ENCODE measurements around the gene MDN1. TPM values are rescaled to one million over a fixed set of nuclear protein-coding genes. Genes with fewer than 3 reads are reported as not detected.

Gene MDN1
- total and polyA plus RNA-seq, 2 of the 13 experiments (the other 11 are each of a cell fraction or from before 2014, with no cell fraction given), result 18.8 to 52.9 TPM

DNA sequence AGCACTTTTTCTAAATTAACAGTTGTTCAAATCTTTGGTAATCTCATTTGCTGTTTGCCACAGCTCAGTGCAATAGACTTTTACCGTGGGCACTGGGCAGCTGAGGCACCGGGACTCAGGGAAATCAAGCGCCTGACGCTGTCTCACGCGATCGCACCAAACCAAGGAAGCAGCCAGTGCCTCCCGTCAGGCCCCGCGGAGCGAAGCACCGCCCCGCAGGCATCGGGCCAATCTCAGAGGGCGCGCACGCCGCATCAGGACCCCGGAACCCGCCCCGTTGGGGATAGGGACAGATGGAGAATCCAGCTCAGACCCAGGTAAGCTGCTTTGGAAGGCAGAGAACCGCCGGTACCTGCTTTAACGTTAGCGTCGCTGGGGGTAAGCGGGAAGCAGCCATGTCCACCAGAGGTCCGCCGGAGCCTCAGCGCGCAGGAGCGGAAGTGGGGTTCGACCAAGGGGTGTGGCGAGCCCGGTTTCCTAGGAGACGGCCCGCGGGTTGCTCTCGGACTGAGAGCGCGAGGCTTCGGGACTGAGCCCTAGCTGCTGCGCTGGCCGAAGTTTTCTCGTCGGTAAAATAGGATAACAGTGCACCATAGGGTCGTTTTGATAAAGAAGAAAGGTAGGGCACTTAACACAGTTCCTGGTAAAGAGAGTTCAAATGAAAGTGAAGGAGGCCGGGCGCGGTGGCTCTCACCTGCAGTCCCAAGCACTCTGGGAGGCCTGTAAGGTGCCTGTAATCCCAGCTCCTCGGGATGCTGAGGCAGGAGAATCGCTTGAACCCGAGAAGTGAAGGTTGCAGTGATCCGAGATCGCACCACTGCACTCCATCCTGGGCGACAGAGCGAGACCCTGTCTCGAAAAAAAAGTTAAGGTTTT, 181.0 kb downstream of the MDN1 start, which contains the start of gene LYRM2 (continued):
- 0 out of 2 replicates have a peak, but pooled peaks have one; percentile 21 for TF ChIP-seq ZC3H4 (CRISPR knock-in tag; IDR thresholded peaks at IDR 0.05; ENCODE audit: borderline replicate concordance)
- no peak; the same call in 1 of the 2 replicates for TF ChIP-seq RXRA (CRISPR knock-in tag; IDR thresholded peaks at IDR 0.05)
- no peak for TF ChIP-seq ZNF746 (CRISPR knock-in tag; IDR thresholded peaks at IDR 0.05)
- TF ChIP-seq NFKBIZ (CRISPR knock-in tag; IDR thresholded peaks at IDR 0.05), result no peak
- TF ChIP-seq HOXD1 (CRISPR knock-in tag; IDR thresholded peaks at IDR 0.05), result no peak
- TF ChIP-seq HOXA7 (CRISPR knock-in tag; IDR thresholded peaks at IDR 0.05), result no peak
- TF ChIP-seq, protein P1, sequence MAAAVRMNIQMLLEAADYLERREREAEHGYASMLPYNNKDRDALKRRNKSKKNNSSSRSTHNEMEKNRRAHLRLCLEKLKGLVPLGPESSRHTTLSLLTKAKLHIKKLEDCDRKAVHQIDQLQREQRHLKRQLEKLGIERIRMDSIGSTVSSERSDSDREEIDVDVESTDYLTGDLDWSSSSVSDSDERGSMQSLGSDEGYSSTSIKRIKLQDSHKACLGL (CRISPR knock-in tag; IDR thresholded peaks at IDR 0.05), result peak; percentile 78; the same call in 1 of the 2 replicates
- TF ChIP-seq HNRNPLL (IDR thresholded peaks at IDR 0.05; ENCODE audit: low read depth, low read length, poor library complexity, severe bottlenecking), result peak; percentile 59
- peak; percentile 83 for TF ChIP-seq HDAC1 (CRISPR knock-in tag; IDR thresholded peaks at IDR 0.05)
- no peak for TF ChIP-seq NFE2L2 (IDR thresholded peaks at IDR 0.05; ENCODE audit: low read length)
- TF ChIP-seq ZNF441 (CRISPR knock-in tag; IDR thresholded peaks at IDR 0.05; ENCODE audit: borderline replicate concordance), result 0 out of 2 replicates have a peak, but pooled peaks have one; percentile 47
- TF ChIP-seq, protein P2, sequence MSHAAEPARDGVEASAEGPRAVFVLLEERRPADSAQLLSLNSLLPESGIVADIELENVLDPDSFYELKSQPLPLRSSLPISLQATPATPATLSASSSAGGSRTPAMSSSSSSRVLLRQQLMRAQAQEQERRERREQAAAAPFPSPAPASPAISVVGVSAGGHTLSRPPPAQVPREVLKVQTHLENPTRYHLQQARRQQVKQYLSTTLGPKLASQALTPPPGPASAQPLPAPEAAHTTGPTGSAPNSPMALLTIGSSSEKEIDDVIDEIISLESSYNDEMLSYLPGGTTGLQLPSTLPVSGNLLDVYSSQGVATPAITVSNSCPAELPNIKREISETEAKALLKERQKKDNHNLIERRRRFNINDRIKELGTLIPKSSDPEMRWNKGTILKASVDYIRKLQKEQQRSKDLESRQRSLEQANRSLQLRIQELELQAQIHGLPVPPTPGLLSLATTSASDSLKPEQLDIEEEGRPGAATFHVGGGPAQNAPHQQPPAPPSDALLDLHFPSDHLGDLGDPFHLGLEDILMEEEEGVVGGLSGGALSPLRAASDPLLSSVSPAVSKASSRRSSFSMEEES (CRISPR knock-in tag; IDR thresholded peaks at IDR 0.05), result no peak; the same call in 1 of the 2 replicates
- peak; percentile 36; the same call in 1 of the 2 replicates for TF ChIP-seq SP2 (CRISPR knock-in tag; IDR thresholded peaks at IDR 0.05)
- TF ChIP-seq, protein P3, sequence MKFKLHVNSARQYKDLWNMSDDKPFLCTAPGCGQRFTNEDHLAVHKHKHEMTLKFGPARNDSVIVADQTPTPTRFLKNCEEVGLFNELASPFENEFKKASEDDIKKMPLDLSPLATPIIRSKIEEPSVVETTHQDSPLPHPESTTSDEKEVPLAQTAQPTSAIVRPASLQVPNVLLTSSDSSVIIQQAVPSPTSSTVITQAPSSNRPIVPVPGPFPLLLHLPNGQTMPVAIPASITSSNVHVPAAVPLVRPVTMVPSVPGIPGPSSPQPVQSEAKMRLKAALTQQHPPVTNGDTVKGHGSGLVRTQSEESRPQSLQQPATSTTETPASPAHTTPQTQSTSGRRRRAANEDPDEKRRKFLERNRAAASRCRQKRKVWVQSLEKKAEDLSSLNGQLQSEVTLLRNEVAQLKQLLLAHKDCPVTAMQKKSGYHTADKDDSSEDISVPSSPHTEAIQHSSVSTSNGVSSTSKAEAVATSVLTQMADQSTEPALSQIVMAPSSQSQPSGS (CRISPR knock-in tag; IDR thresholded peaks at IDR 0.05), result peak; percentile 37; the same call in 1 of the 2 replicates
- no peak for TF ChIP-seq MATR3 (CRISPR knock-in tag; IDR thresholded peaks at IDR 0.05)
- peak; percentile 69; the same call in 1 of the 2 replicates for TF ChIP-seq ERF (CRISPR knock-in tag; IDR thresholded peaks at IDR 0.05)
- no peak for TF ChIP-seq TCF7 (IDR thresholded peaks at IDR 0.05; ENCODE audit: low read depth)
- TF ChIP-seq, protein P4, sequence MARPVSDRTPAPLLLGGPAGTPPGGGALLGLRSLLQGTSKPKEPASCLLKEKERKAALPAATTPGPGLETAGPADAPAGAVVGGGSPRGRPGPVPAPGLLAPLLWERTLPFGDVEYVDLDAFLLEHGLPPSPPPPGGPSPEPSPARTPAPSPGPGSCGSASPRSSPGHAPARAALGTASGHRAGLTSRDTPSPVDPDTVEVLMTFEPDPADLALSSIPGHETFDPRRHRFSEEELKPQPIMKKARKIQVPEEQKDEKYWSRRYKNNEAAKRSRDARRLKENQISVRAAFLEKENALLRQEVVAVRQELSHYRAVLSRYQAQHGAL (CRISPR knock-in tag; IDR thresholded peaks at IDR 0.05; ENCODE audit: not compliant biosample characterization), result peak; percentile 77
- TF ChIP-seq, protein P5, sequence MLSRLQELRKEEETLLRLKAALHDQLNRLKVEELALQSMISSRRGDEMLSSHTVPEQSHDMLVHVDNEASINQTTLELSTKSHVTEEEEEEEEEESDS (CRISPR knock-in tag; IDR thresholded peaks at IDR 0.05; ENCODE audit: borderline replicate concordance), result peak; percentile 50; the same call in 1 of the 2 replicates
- peak; percentile 89 for TF ChIP-seq U2AF1 (optimal IDR thresholded peaks at IDR 0.05; ENCODE audit: low read depth, low read length)
- TF ChIP-seq, protein P6, sequence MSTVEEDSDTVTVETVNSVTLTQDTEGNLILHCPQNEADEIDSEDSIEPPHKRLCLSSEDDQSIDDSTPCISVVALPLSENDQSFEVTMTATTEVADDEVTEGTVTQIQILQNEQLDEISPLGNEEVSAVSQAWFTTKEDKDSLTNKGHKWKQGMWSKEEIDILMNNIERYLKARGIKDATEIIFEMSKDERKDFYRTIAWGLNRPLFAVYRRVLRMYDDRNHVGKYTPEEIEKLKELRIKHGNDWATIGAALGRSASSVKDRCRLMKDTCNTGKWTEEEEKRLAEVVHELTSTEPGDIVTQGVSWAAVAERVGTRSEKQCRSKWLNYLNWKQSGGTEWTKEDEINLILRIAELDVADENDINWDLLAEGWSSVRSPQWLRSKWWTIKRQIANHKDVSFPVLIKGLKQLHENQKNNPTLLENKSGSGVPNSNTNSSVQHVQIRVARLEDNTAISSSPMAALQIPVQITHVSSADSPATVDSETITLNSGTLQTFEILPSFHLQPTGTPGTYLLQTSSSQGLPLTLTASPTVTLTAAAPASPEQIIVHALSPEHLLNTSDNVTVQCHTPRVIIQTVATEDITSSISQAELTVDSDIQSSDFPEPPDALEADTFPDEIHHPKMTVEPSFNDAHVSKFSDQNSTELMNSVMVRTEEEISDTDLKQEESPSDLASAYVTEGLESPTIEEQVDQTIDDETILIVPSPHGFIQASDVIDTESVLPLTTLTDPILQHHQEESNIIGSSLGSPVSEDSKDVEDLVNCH (CRISPR knock-in tag; IDR thresholded peaks at IDR 0.05), result no peak

All from HepG2 (cell line).